SU-DHL-6 (cell line): ENCODE data around the gene EML1.

Experiments
- EZH2phosphoT487 ChIP-seq: fragments of 200-600 bp; sonication (generic), shearing (Covaris generic); conservative IDR thresholded peaks from 2 replicates; pipeline ENCODE4 v1.6.1; 2018; ENCODE audit warnings: mild to moderate bottlenecking, antibody characterized with exemption, low read length, moderate library complexity, mixed read lengths
- TF ChIP-seq, protein P1 (sequence below): fragments of 200-600 bp; sonication (generic); IDR thresholded peaks from one replicate; pipeline ENCODE4 v1.5.1; 2017; ENCODE audit warnings: antibody characterized with exemption, mild to moderate bottlenecking, low read length, moderate library complexity; ENCODE audit not compliant: insufficient read depth, poor library complexity, severe bottlenecking

DNA sequence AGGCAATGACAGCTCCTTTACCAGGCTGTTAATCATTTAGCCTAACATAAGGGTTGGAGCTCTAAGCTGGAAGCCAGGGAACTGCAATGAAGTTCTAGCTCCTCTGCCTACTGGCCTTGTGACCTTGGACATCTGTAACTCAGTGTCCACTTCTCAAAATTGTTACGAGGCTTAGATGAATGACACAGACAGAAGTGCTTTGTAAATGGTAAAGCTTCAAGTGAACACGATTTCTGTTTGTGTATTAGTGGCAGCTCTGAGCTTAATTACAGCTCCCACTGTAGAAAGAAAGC, 122.8 kb downstream of the EML1 start:
- TF ChIP-seq EZH2phosphoT487, result no peak
- TF ChIP-seq, protein P1, sequence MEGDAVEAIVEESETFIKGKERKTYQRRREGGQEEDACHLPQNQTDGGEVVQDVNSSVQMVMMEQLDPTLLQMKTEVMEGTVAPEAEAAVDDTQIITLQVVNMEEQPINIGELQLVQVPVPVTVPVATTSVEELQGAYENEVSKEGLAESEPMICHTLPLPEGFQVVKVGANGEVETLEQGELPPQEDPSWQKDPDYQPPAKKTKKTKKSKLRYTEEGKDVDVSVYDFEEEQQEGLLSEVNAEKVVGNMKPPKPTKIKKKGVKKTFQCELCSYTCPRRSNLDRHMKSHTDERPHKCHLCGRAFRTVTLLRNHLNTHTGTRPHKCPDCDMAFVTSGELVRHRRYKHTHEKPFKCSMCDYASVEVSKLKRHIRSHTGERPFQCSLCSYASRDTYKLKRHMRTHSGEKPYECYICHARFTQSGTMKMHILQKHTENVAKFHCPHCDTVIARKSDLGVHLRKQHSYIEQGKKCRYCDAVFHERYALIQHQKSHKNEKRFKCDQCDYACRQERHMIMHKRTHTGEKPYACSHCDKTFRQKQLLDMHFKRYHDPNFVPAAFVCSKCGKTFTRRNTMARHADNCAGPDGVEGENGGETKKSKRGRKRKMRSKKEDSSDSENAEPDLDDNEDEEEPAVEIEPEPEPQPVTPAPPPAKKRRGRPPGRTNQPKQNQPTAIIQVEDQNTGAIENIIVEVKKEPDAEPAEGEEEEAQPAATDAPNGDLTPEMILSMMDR, result no peak
